Measurements from ENCODE around the gene MAST3. TPM values are rescaled to one million over a fixed set of nuclear protein-coding genes. Genes with fewer than 3 reads are reported as not detected.

Gene MAST3
- total and polyA plus RNA-seq, 2 of the 8 experiments (the other 6 are each of a cell fraction or from before 2014, with no cell fraction given): 3.4 to 9.0 TPM

DNA sequence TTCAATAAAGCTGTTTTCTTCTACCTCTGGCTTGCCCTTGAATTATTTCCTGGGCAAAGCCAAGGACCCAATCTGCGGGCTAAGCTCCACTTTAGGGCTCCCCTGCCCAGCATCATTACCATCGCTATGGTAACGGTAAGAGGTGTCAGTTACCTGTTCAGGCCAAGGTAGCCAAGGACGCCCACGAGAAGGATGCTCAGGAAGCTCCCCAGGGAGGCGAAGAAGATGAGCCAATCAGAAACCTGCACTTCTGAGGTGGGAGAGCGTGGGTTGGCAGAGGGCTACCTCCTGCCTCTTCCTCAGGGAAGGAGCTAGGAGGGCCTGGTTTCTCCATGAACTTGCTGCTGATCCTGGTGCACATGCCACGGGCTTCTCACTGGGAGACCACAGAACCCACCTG lies 35.5 kb upstream of the MAST3 start (continued):
- TF ChIP-seq RXRA (IDR thresholded peaks at IDR 0.05; ENCODE audit: insufficient read depth, low read depth, low read length) (no peak), CEBPB (IDR thresholded peaks at IDR 0.05; ENCODE audit: low read depth, low read length) (no peak), RBBP5 (IDR thresholded peaks at IDR 0.05; ENCODE audit: borderline replicate concordance, low read depth, low read length) (no peak), GABPA (IDR thresholded peaks at IDR 0.05; ENCODE audit: borderline replicate concordance, insufficient read depth, low read length) (no peak), ZNF274 (IDR thresholded peaks at IDR 0.05; ENCODE audit: borderline replicate concordance, extremely low read depth, low read length) (no peak)

Data from H1 (cell line).